A549 (cell line): ENCODE measurements around the gene ITM2C. TPM values are rescaled to one million over a fixed set of nuclear protein-coding genes. Genes with fewer than 3 reads are reported as not detected.

ENCODE experiments used
- ATAC-seq, 2 experiments: fragments of 200-7000 bp in 1 of 2; fragments of >200 bp in 1 of 2; cut with Nextera tagmentation in 1 of 2; cut with Tn5 transposase in 1 of 2; 3 replicates each; pipeline versions ENCODE4 v1.8.0 to v1.9.1; 2018 to 2020; ENCODE audit warnings: mild to moderate bottlenecking in 1 of 2, moderate library complexity in 1 of 2
- CTCF ChIA-PET: fragments of 300-600 bp; sonication (Branson Sonifier 250); formaldehyde crosslinking; extraction: SDS; loops from one replicate; lab custom pipeline; 2021; ENCODE audit warnings: antibody characterized with exemption, inconsistent platforms; lab: Yijun Ruan, JAX
- POLR2A ChIA-PET: fragments of 350-600 bp; formaldehyde crosslinking; extraction: SDS; loops from one replicate; lab custom pipeline; 2021; ENCODE audit warnings: antibody characterized with exemption, inconsistent platforms; lab: Yijun Ruan, JAX
- DNase-seq, 2 experiments: peaks; one replicate each; pipeline versions ENCODE4 v3.0.0 to v3.0.0-alpha.2; 2011 to 2016; ENCODE audit warnings: low read depth in 1 of 2, low spot score in 1 of 2
- FAIRE-seq: peaks from 2 replicates; lab custom pipeline; 2011; peaks lifted over from hg19 to GRCh38; lab: Jason Lieb, UNC
- H3K27ac ChIP-seq, 2 experiments: fragments of >200 bp; sonication (Bioruptor Twin); formaldehyde crosslinking; 3 replicates each; pipeline ENCODE4 v1.5.1; 2016 to 2017
- H3K4me1 ChIP-seq: fragments of >200 bp; sonication (Bioruptor Twin); formaldehyde crosslinking; 3 replicates; pipeline ENCODE4 v1.6.1; 2016
- H3K4me2 ChIP-seq: fragments of >200 bp; sonication (Bioruptor Twin); formaldehyde crosslinking; 3 replicates; pipeline ENCODE4 v1.6.1; 2016
- H3K4me3 ChIP-seq: fragments of >200 bp; sonication (Bioruptor Twin); formaldehyde crosslinking; 3 replicates; pipeline ENCODE4 v1.5.1; 2016
- H3K9me3 ChIP-seq: fragments of >200 bp; sonication (Bioruptor Twin); formaldehyde crosslinking; 3 replicates; pipeline ENCODE4 v1.6.1; 2016
- ATOH8 ChIP-seq: fragments of 250-450 bp; sonication (Bioruptor Pico); IDR thresholded peaks from 2 replicates; pipeline ENCODE4 v1.5.0; 2020; ENCODE audit warnings: low read depth, mild to moderate bottlenecking, moderate library complexity
- BHLHE40 ChIP-seq: IDR thresholded peaks from 2 replicates; pipeline ENCODE4 v1.6.1; 2012; ENCODE audit warnings: low read depth, low read length, inconsistent platforms
- CHD2 ChIP-seq: fragments of 150-350 bp; IDR thresholded peaks from 2 replicates; pipeline ENCODE4 v1.6.1; 2014; ENCODE audit warnings: low read length; ENCODE audit not compliant: partially characterized antibody
- CTCF ChIP-seq: fragments of >200 bp; sonication (Bioruptor Twin); formaldehyde crosslinking; IDR thresholded peaks from 3 replicates; pipeline ENCODE4 v1.5.1; 2016
- E2F6 ChIP-seq: IDR thresholded peaks from 2 replicates; pipeline ENCODE4 v1.6.1; 2012; ENCODE audit warnings: low read depth, borderline replicate concordance
- EHF ChIP-seq: fragments of 250-450 bp; sonication (Bioruptor Pico); IDR thresholded peaks from 2 replicates; pipeline ENCODE4 v1.5.0; 2020; ENCODE audit warnings: mild to moderate bottlenecking
- EP300 ChIP-seq, 2 experiments: fragments of >200 bp; sonication (Bioruptor Twin); formaldehyde crosslinking; IDR thresholded peaks; 2 replicates in 1 of 2; 3 replicates in 1 of 2; pipeline ENCODE4 v1.6.1; 2016 to 2017
- ESRRA ChIP-seq: fragments of 150-350 bp; IDR thresholded peaks from 2 replicates; pipeline ENCODE4 v1.6.1; 2014; ENCODE audit warnings: mild to moderate bottlenecking, low read length, borderline replicate concordance
- FOSB ChIP-seq: fragments of 250-450 bp; sonication (Bioruptor Pico); IDR thresholded peaks from 2 replicates; pipeline ENCODE4 v1.5.0; 2020; ENCODE audit warnings: mild to moderate bottlenecking, moderate library complexity
- FOXS1 ChIP-seq: fragments of 250-450 bp; sonication (Bioruptor Pico); IDR thresholded peaks from 2 replicates; pipeline ENCODE4 v1.5.0; 2020; ENCODE audit warnings: mild to moderate bottlenecking, moderate library complexity
- HDAC2 ChIP-seq: fragments of 200-600 bp; sonication (generic); IDR thresholded peaks from 2 replicates; pipeline ENCODE4 v1.6.1; 2016
- HES2 ChIP-seq: fragments of >200 bp; sonication (Bioruptor Twin); formaldehyde crosslinking; IDR thresholded peaks from 2 replicates; pipeline ENCODE4 v1.6.1; 2016
- HOXB5 ChIP-seq: fragments of 250-450 bp; sonication (Bioruptor Pico); IDR thresholded peaks from 2 replicates; pipeline ENCODE4 v1.5.0; 2020; ENCODE audit warnings: mild to moderate bottlenecking, moderate library complexity
- JUN ChIP-seq, 2 experiments: fragments of >200 bp; sonication (Bioruptor Twin); formaldehyde crosslinking; IDR thresholded peaks; 2 replicates in 1 of 2; 3 replicates in 1 of 2; pipeline ENCODE4 v1.6.1; 2016 to 2017
- JUNB ChIP-seq: fragments of >200 bp; sonication (Bioruptor Twin); formaldehyde crosslinking; IDR thresholded peaks from 2 replicates; pipeline ENCODE4 v1.6.1; 2016
- KDM5A ChIP-seq: fragments of 200-600 bp; sonication (generic); IDR thresholded peaks from 2 replicates; pipeline ENCODE4 v1.6.1; 2016; ENCODE audit warnings: antibody characterized with exemption, mild to moderate bottlenecking
- MAFK ChIP-seq: fragments of 450-650 bp; IDR thresholded peaks from 2 replicates; pipeline ENCODE4 v1.6.1; 2014; ENCODE audit not compliant: partially characterized antibody
- MAX ChIP-seq: IDR thresholded peaks from 2 replicates; pipeline ENCODE4 v1.6.1; 2012
- MAZ ChIP-seq: fragments of 150-350 bp; IDR thresholded peaks from 2 replicates; pipeline ENCODE4 v1.6.1; 2014; ENCODE audit warnings: antibody characterized with exemption, low read depth, low read length, borderline replicate concordance
- NFE2L2 ChIP-seq: fragments of 150-350 bp; conservative IDR thresholded peaks from 2 replicates; pipeline ENCODE4 v1.6.1; 2014; ENCODE audit warnings: low read length
- NPAS2 ChIP-seq: fragments of 250-450 bp; sonication (Bioruptor Pico); IDR thresholded peaks from 2 replicates; pipeline ENCODE4 v1.8.0; 2022; ENCODE audit warnings: mild to moderate bottlenecking, moderate library complexity, borderline replicate concordance
- PBX3 ChIP-seq: IDR thresholded peaks from 2 replicates; pipeline ENCODE4 v1.6.1; 2012
- RAD21 ChIP-seq, 2 experiments: fragments of >200 bp in 1 of 2; sonication (Bioruptor Twin) in 1 of 2; formaldehyde crosslinking in 1 of 2; IDR thresholded peaks in 1 of 2; conservative IDR thresholded peaks in 1 of 2; 2 replicates in 1 of 2; 3 replicates in 1 of 2; pipeline ENCODE4 v1.6.1; 2012 to 2018; ENCODE audit warnings: inconsistent platforms in 1 of 2
- RARB ChIP-seq: fragments of 250-450 bp; sonication (Bioruptor Pico); IDR thresholded peaks from 2 replicates; pipeline ENCODE4 v1.8.0; 2021; ENCODE audit warnings: mild to moderate bottlenecking, moderate library complexity
- RCOR1 ChIP-seq: fragments of 150-350 bp; IDR thresholded peaks from 2 replicates; pipeline ENCODE4 v1.6.1; 2014; ENCODE audit warnings: antibody characterized with exemption, low read length, low read depth
- RNF2 ChIP-seq: fragments of 200-600 bp; sonication (generic); IDR thresholded peaks from 2 replicates; pipeline ENCODE4 v1.6.1; 2016; ENCODE audit warnings: low read depth, mild to moderate bottlenecking, antibody characterized with exemption, moderate library complexity, borderline replicate concordance
- SMC3 ChIP-seq: fragments of >200 bp; sonication (Bioruptor Twin); formaldehyde crosslinking; IDR thresholded peaks from 3 replicates; pipeline ENCODE4 v1.6.1; 2018; ENCODE audit warnings: inconsistent platforms
- USF2 ChIP-seq: fragments of 450-650 bp; IDR thresholded peaks from 2 replicates; pipeline ENCODE4 v1.6.1; 2014; ENCODE audit warnings: antibody characterized with exemption
- ZC3H11A ChIP-seq: fragments of 450-650 bp; IDR thresholded peaks from 2 replicates; pipeline ENCODE4 v1.6.1; 2014; ENCODE audit warnings: antibody characterized with exemption, mild to moderate bottlenecking
- WGBS: methylation state at CpG from one replicate; pipeline ENCODE4 v1.1.6; 2017; ENCODE audit errors: missing lambda C conversion rate; 5-methylcytosine and 5-hydroxymethylcytosine counted together
- polyA plus RNA-seq, 4 experiments: library from polyadenylated mRNA; depleted of rRNA in 3 of 4; stranded (reverse); fragments of >200 nt; fragmentation: RNase III in 1 of 4; extraction: RNeasy Plus Mini Kit Qiagen cat#74134 plus additional on column Dnase treatment in 1 of 4; gene quantifications; 2 replicates in 3 of 4; 3 replicates in 1 of 4; pipeline ENCODE4 v1.2.3, GENCODE V29; 2011 to 2017

The ITM2C gene
- polyA plus RNA-seq, 2 of the 4 experiments (the other 2 are of a cell fraction): 84.0 to 88.1 TPM

GRCh38 chr2:230907361-230908091 lies 42.8 kb downstream of the ITM2C start:
- H3K4me3 ChIP-seq: no peak overlapping the region
- DNase-seq (no peak), ATAC-seq (no peak), FAIRE-seq (no peak)
- POLR2A ChIA-PET: no interaction called here
- H3K4me1 ChIP-seq: peaks cover 12% of the 10 kb centered on the region
- 88% methylated on average over 16 of the region's 16 CpGs for WGBS
- H3K4me2 ChIP-seq: no peak overlapping the region
- peak overlapping the region in 1 of 2 experiments; percentile 68; a peak in 1 of 6 replicates for H3K27ac ChIP-seq
- no peaks in the 10 kb centered on the region for H3K9me3 ChIP-seq
- TF ChIP-seq MAZ (no peak), EHF (CRISPR knock-in tag) (no peak), NPAS2 (no peak), RNF2 (no peak), FOXS1 (CRISPR knock-in tag) (no peak), CHD2 (no peak), RAD21 (conservative IDR thresholded peaks at IDR 0.05 in 1 of 2, IDR thresholded peaks at IDR 0.05 in 1 of 2) (no peak), ZC3H11A (no peak), HES2 (no peak), ATOH8 (no peak), FOSB (no peak), PBX3 (no peak), ESRRA (no peak), HOXB5 (CRISPR knock-in tag) (no peak), NFE2L2 (no peak), EP300 (IDR thresholded peaks at IDR 0.05) (no peak), E2F6 (no peak)
- CTCF ChIA-PET: interaction anchor here (1.4 to 4.2 kb wide), 3 partner anchors 11 to 195 kb away, joined by 3 to 34 read pairs (median 11); no protein-coding TSS in a partner anchor

GRCh38 chr2:230908092-230908594 lies 43.4 kb downstream of the ITM2C start:
- no peak for FAIRE-seq
- Histone ChIP-seq H3K4me1 (peaks cover 12% of the 10 kb centered on the region), H3K4me3 (no peak overlapping the region), H3K27ac (peak overlapping the region in 1 of 2 experiments; percentile 68; a peak in 4 of 6 replicates), H3K9me3 (no peaks in the 10 kb centered on the region), H3K4me2 (peak overlapping the region; percentile 46)
- POLR2A ChIA-PET: no interaction called here
- ATAC-seq: no peak
- WGBS: 88% methylated on average over 6 of the region's 6 CpGs
- TF ChIP-seq HDAC2: no peak
- no peak for TF ChIP-seq JUNB
- TF ChIP-seq KDM5A: no peak
- TF ChIP-seq RARB (CRISPR knock-in tag): no peak
- TF ChIP-seq MAZ: no peak
- TF ChIP-seq MAX: no peak
- no peak for TF ChIP-seq JUN (IDR thresholded peaks at IDR 0.05)
- no peak for TF ChIP-seq BHLHE40
- TF ChIP-seq RCOR1: no peak
- TF ChIP-seq USF2: no peak
- TF ChIP-seq MAFK: no peak
- TF ChIP-seq ESRRA: no peak
- TF ChIP-seq SMC3: no peak
- TF ChIP-seq CTCF: no peak
- TF ChIP-seq ATOH8: no peak
- no peak for DNase-seq
- CTCF ChIA-PET: interaction anchor here (1.4 to 4.2 kb wide), 3 partner anchors 12 to 195 kb away, joined by 3 to 34 read pairs (median 11); no protein-coding TSS in a partner anchor
